Neutrophil (primary cell): Measurements from ENCODE around the gene NBEA.

Experiments
- H3K27ac ChIP-seq: fragments of 200-600 bp; sonication (generic); 2 replicates; pipeline ENCODE4 v1.5.1; 2016; ENCODE audit warnings: mild to moderate bottlenecking, moderate library complexity
- H3K27me3 ChIP-seq: fragments of 200-600 bp; sonication (generic); 2 replicates; pipeline ENCODE4 v1.6.0; 2016; ENCODE audit warnings: mild to moderate bottlenecking
- H3K36me3 ChIP-seq: fragments of 200-600 bp; sonication (generic); 2 replicates; pipeline ENCODE4 v1.5.1; 2017
- H3K4me1 ChIP-seq, 2 experiments: fragments of 200-600 bp in 1 of 2; sonication (generic) in 1 of 2; 1 replicate in 1 of 2; 2 replicates in 1 of 2; pipeline versions ENCODE4 v1.5.1 to v1.6.1; 2013 to 2016; ENCODE audit warnings: low read depth in 1 of 2, low read length in 1 of 2, mild to moderate bottlenecking in 1 of 2, moderate library complexity in 1 of 2; ENCODE audit not compliant: control insufficient read depth in 1 of 2, insufficient read depth in 1 of 2
- H3K4me3 ChIP-seq, 2 experiments: fragments of 200-600 bp in 1 of 2; sonication (generic) in 1 of 2; 1 replicate in 1 of 2; 2 replicates in 1 of 2; pipeline ENCODE4 v1.5.1; 2013 to 2016; ENCODE audit warnings: low read depth in 1 of 2, low read length in 1 of 2, mild to moderate bottlenecking in 1 of 2, moderate library complexity in 1 of 2
- H3K9me3 ChIP-seq: fragments of 200-600 bp; sonication (generic); 2 replicates; pipeline ENCODE4 v1.5.1; 2016
- CTCF ChIP-seq: fragments of 200-600 bp; sonication (generic); IDR thresholded peaks from 2 replicates; pipeline ENCODE4 v1.5.1; 2016; ENCODE audit warnings: antibody characterized with exemption

Gene NBEA

GRCh38 chr13:35684432-35684831 lies 742.4 kb downstream of the NBEA start:
- Histone ChIP-seq H3K9me3 (no peaks in the 10 kb centered on the region), H3K4me3 (no peak overlapping the region), H3K27ac (no peak overlapping the region), H3K36me3 (no peaks in the 10 kb centered on the region), H3K4me1 (no peaks in the 10 kb centered on the region), H3K27me3 (no peaks in the 10 kb centered on the region)
- TF ChIP-seq CTCF = no peak

GRCh38 chr13:35687336-35687735 lies 745.3 kb downstream of the NBEA start:
- Histone ChIP-seq H3K27ac (no peak overlapping the region), H3K36me3 (no peaks in the 10 kb centered on the region), H3K9me3 (no peaks in the 10 kb centered on the region), H3K4me3 (no peak overlapping the region), H3K4me1 (no peaks in the 10 kb centered on the region), H3K27me3 (no peaks in the 10 kb centered on the region)
- TF ChIP-seq CTCF = no peak

- TF ChIP-seq CTCF = no peak
- no peaks in the 10 kb centered on the region for H3K9me3 ChIP-seq
- H3K36me3 ChIP-seq = no peaks in the 10 kb centered on the region
- H3K4me3 ChIP-seq = no peak overlapping the region
- no peaks in the 10 kb centered on the region for H3K27me3 ChIP-seq
- no peak overlapping the region for H3K27ac ChIP-seq
- no peaks in the 10 kb centered on the region for H3K4me1 ChIP-seq
Measured at GRCh38 chr13:35690581-35691207, 748.6 kb downstream of the NBEA start.

- Histone ChIP-seq H3K4me1 (no peaks in the 10 kb centered on the region), H3K36me3 (no peaks in the 10 kb centered on the region), H3K4me3 (no peak overlapping the region), H3K27me3 (no peaks in the 10 kb centered on the region), H3K9me3 (no peaks in the 10 kb centered on the region), H3K27ac (no peak overlapping the region)
- no peak for TF ChIP-seq CTCF
Measured at GRCh38 chr13:35693134-35693784, 751.2 kb downstream of the NBEA start.

- Histone ChIP-seq H3K36me3 (no peaks in the 10 kb centered on the region), H3K4me1 (no peaks in the 10 kb centered on the region), H3K27me3 (no peaks in the 10 kb centered on the region), H3K27ac (no peak overlapping the region), H3K4me3 (no peak overlapping the region), H3K9me3 (no peaks in the 10 kb centered on the region)
- no peak for TF ChIP-seq CTCF
Measured at GRCh38 chr13:35694031-35694430, 752.0 kb downstream of the NBEA start.
